Measurements from ENCODE around the gene HOXB3.

DNA sequence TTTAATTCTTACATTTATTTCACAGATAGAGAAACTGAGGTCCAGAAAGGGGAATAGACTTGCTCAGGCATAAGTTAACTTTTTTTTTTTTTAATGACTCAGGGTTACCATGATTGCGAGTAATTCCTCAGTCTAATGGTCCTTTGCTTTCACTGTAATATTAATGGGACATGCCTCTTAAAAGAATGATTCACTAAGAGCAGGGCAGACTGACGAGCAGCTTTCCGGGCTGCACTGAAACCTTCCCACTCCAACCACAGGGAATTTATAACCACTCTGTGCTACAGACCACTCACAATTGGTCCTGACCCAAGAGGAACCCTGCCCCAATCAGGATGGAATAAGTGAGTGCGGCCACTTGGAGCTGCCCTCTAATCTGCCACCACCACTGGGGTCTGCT, 50.9 kb downstream of the HOXB3 start:
- TF ChIP-seq ZNF549 (tag by site-specific recombination; IDR thresholded peaks at IDR 0.05) (no peak), SETDB1 (IDR thresholded peaks at IDR 0.05; ENCODE audit: insufficient read length, low read length) (no peak)
- TF ChIP-seq, protein P1, sequence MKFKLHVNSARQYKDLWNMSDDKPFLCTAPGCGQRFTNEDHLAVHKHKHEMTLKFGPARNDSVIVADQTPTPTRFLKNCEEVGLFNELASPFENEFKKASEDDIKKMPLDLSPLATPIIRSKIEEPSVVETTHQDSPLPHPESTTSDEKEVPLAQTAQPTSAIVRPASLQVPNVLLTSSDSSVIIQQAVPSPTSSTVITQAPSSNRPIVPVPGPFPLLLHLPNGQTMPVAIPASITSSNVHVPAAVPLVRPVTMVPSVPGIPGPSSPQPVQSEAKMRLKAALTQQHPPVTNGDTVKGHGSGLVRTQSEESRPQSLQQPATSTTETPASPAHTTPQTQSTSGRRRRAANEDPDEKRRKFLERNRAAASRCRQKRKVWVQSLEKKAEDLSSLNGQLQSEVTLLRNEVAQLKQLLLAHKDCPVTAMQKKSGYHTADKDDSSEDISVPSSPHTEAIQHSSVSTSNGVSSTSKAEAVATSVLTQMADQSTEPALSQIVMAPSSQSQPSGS (tag by site-specific recombination; IDR thresholded peaks at IDR 0.05; ENCODE audit: low read depth): no peak
- TF ChIP-seq, protein P2, sequence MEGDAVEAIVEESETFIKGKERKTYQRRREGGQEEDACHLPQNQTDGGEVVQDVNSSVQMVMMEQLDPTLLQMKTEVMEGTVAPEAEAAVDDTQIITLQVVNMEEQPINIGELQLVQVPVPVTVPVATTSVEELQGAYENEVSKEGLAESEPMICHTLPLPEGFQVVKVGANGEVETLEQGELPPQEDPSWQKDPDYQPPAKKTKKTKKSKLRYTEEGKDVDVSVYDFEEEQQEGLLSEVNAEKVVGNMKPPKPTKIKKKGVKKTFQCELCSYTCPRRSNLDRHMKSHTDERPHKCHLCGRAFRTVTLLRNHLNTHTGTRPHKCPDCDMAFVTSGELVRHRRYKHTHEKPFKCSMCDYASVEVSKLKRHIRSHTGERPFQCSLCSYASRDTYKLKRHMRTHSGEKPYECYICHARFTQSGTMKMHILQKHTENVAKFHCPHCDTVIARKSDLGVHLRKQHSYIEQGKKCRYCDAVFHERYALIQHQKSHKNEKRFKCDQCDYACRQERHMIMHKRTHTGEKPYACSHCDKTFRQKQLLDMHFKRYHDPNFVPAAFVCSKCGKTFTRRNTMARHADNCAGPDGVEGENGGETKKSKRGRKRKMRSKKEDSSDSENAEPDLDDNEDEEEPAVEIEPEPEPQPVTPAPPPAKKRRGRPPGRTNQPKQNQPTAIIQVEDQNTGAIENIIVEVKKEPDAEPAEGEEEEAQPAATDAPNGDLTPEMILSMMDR (tag by site-specific recombination; IDR thresholded peaks at IDR 0.05): no peak

Data from HEK293 (cell line).